K562 (cell line): ENCODE data around the gene PCNX3. TPM values are rescaled to one million over a fixed set of nuclear protein-coding genes. Genes with fewer than 3 reads are reported as not detected.

Experiments used
- ATF3 ChIP-seq, 2 experiments: fragments of 450-650 bp in 1 of 2; sonication (generic) in 1 of 2; formaldehyde crosslinking in 1 of 2; IDR thresholded peaks in 1 of 2; conservative IDR thresholded peaks in 1 of 2; 2 replicates each; pipeline versions ENCODE4 v1.6.1 to v1.8.1; 2016 to 2023; ENCODE audit warnings: mild to moderate bottlenecking in 2 of 2, moderate library complexity in 2 of 2, inconsistent platforms in 1 of 2, missing genetic modification reagents in 1 of 2
- ELF2 ChIP-seq: fragments of 250-450 bp; sonication (Bioruptor Pico); IDR thresholded peaks from 2 replicates; pipeline ENCODE4 v1.5.0; 2021; ENCODE audit warnings: mild to moderate bottlenecking
- HDAC6 ChIP-seq: IDR thresholded peaks from 2 replicates; pipeline ENCODE4 v1.6.1; 2012; ENCODE audit warnings: low read depth, mild to moderate bottlenecking, control low read depth, inconsistent platforms, low read length, moderate library complexity
- JUNB ChIP-seq: fragments of 450-650 bp; formaldehyde crosslinking; conservative IDR thresholded peaks from 2 replicates; pipeline ENCODE4 v1.4.0; 2020; ENCODE audit warnings: mild to moderate bottlenecking
- MAX ChIP-seq: sonication (generic); formaldehyde crosslinking; IDR thresholded peaks from 2 replicates; pipeline ENCODE4 v1.9.0; 2022; ENCODE audit warnings: mild to moderate bottlenecking, missing genetic modification reagents
- NFE2L1 ChIP-seq: fragments of 450-650 bp; IDR thresholded peaks from 2 replicates; pipeline ENCODE4 v1.6.1; 2016; ENCODE audit warnings: missing genetic modification characterization, low read depth, mild to moderate bottlenecking, missing compliant biosample characterization, moderate library complexity, borderline replicate concordance
- NFIX ChIP-seq: fragments of 250-450 bp; sonication (Bioruptor Pico); IDR thresholded peaks from 2 replicates; pipeline ENCODE4 v1.4.0; 2020; ENCODE audit warnings: low read depth, mild to moderate bottlenecking, moderate library complexity
- RB1 ChIP-seq: fragments of 450-650 bp; IDR thresholded peaks from 2 replicates; pipeline ENCODE4 v1.6.1; 2017; ENCODE audit warnings: low read depth, mild to moderate bottlenecking
- SP1 ChIP-seq: sonication (generic); formaldehyde crosslinking; IDR thresholded peaks from 2 replicates; pipeline ENCODE4 v1.8.1; 2022; ENCODE audit warnings: mild to moderate bottlenecking, missing genetic modification reagents
- TEAD2 ChIP-seq: fragments of 450-650 bp; IDR thresholded peaks from 2 replicates; pipeline ENCODE4 v1.6.1; 2016; ENCODE audit warnings: missing genetic modification characterization, control low read depth, missing compliant biosample characterization
- YBX1 ChIP-seq: fragments of 450-650 bp; IDR thresholded peaks from 2 replicates; pipeline ENCODE4 v1.7.1; 2016; ENCODE audit warnings: mild to moderate bottlenecking
- YY1 ChIP-seq, 3 experiments: IDR thresholded peaks; 2 replicates each; pipeline ENCODE4 v1.6.1; 2011; ENCODE audit warnings: low read length in 2 of 3, mild to moderate bottlenecking in 2 of 3, moderate library complexity in 2 of 3, borderline replicate concordance in 1 of 3, control low read depth in 1 of 3, low read depth in 1 of 3; ENCODE audit not compliant: insufficient read depth in 3 of 3, insufficient replicate concordance in 2 of 3, control insufficient read depth in 1 of 3, insufficient read length in 1 of 3; ENCODE audit errors: extremely low read depth in 1 of 3
- ZBTB7A ChIP-seq: IDR thresholded peaks from 2 replicates; pipeline ENCODE4 v1.6.1; 2011; ENCODE audit warnings: low read depth, mild to moderate bottlenecking, low read length, moderate library complexity, borderline replicate concordance; ENCODE audit not compliant: control insufficient read depth
- ZNF24 ChIP-seq: fragments of 450-650 bp; IDR thresholded peaks from 2 replicates; pipeline ENCODE4 v1.6.1; 2016
- ZNF280B ChIP-seq: fragments of 250-450 bp; sonication (Bioruptor Pico); IDR thresholded peaks from 2 replicates; pipeline ENCODE4 v1.5.1; 2021; ENCODE audit warnings: mild to moderate bottlenecking
- ZNF778 ChIP-seq: fragments of 450-650 bp; formaldehyde crosslinking; IDR thresholded peaks from 2 replicates; pipeline ENCODE4 v1.4.0; 2020; ENCODE audit warnings: mild to moderate bottlenecking, moderate library complexity
- polyA plus RNA-seq, 8 experiments: library from polyadenylated mRNA; depleted of rRNA in 4 of 8; stranded (reverse) in 5 of 8; unstranded in 3 of 8; fragments of >200 nt; fragmentation: Nextera tagmentation in 2 of 8; fragmentation: Illumina TruSeq in 1 of 8; extraction: Ambion mirVana in 2 of 8; extraction: Trizol in 1 of 8; gene quantifications; 2 replicates each; pipeline versions ENCODE4 v1.2.1 to v1.2.3, GENCODE V29; 2011 to 2014; ENCODE audit warnings: inconsistent platforms in 1 of 8, missing spikeins in 1 of 8
- total RNA-seq, 7 experiments: library from RNA; depleted of rRNA in 6 of 7; stranded (reverse); fragments of >200 nt in 6 of 7; fragmentation: Illumina TruSeq in 2 of 7; extraction: Trizol in 2 of 7; gene quantifications; 2 replicates each; pipeline versions ENCODE4 v1.2.1 to v1.2.3, GENCODE V29; 2011 to 2021; ENCODE audit warnings: low replicate concordance in 1 of 7
- TF ChIP-seq, protein P1 (sequence below): fragments of 450-650 bp; IDR thresholded peaks from 2 replicates; pipeline ENCODE4 v1.6.1; 2017; ENCODE audit warnings: mild to moderate bottlenecking, moderate library complexity
- TF ChIP-seq, protein P2 (sequence below): sonication (generic); formaldehyde crosslinking; IDR thresholded peaks from 2 replicates; pipeline ENCODE4 v1.8.1; 2022; ENCODE audit warnings: missing genetic modification reagents

PCNX3 gene
- total and polyA plus RNA-seq, 9 of the 15 experiments (the other 6 are each of a cell fraction or from before 2014, with no cell fraction given), result 0.11 to 47.8 (median 12.8) TPM

DNA sequence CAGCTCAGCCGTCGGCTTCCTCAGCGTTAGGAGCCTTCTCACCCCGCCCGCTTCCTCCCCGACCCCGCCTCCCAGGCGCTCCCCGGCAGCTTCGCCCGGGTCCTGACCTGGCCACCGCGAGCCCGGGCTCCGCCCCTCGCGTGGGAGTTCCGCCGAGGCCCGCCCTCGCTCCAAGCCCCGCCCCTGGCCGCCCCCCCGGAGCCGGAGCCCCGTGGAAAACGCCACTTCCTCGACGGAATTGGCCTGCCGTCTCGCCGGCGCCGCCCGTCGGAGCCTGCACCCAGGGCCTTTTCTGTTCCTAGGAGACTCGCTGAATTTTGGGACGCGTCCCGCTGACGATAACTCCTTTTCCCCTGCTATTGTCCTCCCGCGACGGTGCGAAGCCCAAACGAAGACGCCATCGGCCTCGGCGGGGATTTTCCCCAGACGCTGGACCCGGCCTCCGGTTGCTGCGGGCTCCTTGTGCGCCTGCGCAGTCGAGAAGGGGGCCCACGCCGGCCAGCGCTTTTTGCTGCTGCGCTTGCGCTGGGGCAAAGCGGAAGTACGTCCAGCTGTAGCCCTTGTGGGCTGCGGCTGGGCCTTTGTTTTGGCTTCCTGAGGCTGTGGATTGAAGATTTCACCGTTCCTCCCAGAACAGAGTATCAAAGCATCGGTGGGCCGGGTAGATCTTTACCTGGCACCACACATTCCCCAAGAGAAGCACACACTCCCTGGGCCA, 37.1 kb downstream of the PCNX3 start (continued):
- TF ChIP-seq, protein P1, sequence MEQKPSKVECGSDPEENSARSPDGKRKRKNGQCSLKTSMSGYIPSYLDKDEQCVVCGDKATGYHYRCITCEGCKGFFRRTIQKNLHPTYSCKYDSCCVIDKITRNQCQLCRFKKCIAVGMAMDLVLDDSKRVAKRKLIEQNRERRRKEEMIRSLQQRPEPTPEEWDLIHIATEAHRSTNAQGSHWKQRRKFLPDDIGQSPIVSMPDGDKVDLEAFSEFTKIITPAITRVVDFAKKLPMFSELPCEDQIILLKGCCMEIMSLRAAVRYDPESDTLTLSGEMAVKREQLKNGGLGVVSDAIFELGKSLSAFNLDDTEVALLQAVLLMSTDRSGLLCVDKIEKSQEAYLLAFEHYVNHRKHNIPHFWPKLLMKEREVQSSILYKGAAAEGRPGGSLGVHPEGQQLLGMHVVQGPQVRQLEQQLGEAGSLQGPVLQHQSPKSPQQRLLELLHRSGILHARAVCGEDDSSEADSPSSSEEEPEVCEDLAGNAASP, result no peak
- TF ChIP-seq ZBTB7A (peak; percentile 63; the same call in 1 of the 2 replicates), TEAD2 (tag) (no peak), HDAC6 (0 out of 2 replicates have a peak, but pooled peaks have one; percentile 44), ATF3 (IDR thresholded peaks at IDR 0.05) (no peak), ATF3 (CRISPR knock-in tag; conservative IDR thresholded peaks at IDR 0.05) (0 out of 2 replicates have a peak, but pooled peaks have one; percentile 19), ZNF280B (CRISPR knock-in tag) (peak; percentile 3; the same call in 1 of the 2 replicates), RB1 (peak; percentile 44; the same call in 1 of the 2 replicates), ZNF778 (no peak), YY1 (IDR thresholded peaks at IDR 0.05; ENCODE audit: borderline replicate concordance in 1 of 3, control insufficient read depth in 1 of 3, extremely low read depth in 1 of 3, insufficient read depth in 3 of 3, insufficient read length in 1 of 3, insufficient replicate concordance in 2 of 3, low read depth in 1 of 3, low read length in 2 of 3) (peak in 2 of 3 experiments; percentile 9 to 22), NFE2L1 (tag) (no peak), ELF2 (CRISPR knock-in tag) (peak; percentile 91), MAX (no peak), ZNF24 (no peak), YBX1 (no peak), NFIX (CRISPR knock-in tag) (no peak), SP1 (CRISPR knock-in tag) (peak; percentile 86), JUNB (CRISPR knock-in tag) (no peak)
- TF ChIP-seq, protein P2, sequence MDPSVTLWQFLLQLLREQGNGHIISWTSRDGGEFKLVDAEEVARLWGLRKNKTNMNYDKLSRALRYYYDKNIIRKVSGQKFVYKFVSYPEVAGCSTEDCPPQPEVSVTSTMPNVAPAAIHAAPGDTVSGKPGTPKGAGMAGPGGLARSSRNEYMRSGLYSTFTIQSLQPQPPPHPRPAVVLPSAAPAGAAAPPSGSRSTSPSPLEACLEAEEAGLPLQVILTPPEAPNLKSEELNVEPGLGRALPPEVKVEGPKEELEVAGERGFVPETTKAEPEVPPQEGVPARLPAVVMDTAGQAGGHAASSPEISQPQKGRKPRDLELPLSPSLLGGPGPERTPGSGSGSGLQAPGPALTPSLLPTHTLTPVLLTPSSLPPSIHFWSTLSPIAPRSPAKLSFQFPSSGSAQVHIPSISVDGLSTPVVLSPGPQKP (CRISPR knock-in tag), result no peak
